ENCODE results near the gene HIBADH.

- TF ChIP-seq ZBTB1 (tag by site-specific recombination; IDR thresholded peaks at IDR 0.05) (no peak), ZBTB7A (tag by site-specific recombination; IDR thresholded peaks at IDR 0.05; ENCODE audit: low read depth) (no peak)
These were observed 147.8 kb downstream of the HIBADH start for GRCh38 chr7:27514861-27515260.

Measured in HEK293 (cell line).